ENCODE data around the gene SDK2.

Gene SDK2

DNA sequence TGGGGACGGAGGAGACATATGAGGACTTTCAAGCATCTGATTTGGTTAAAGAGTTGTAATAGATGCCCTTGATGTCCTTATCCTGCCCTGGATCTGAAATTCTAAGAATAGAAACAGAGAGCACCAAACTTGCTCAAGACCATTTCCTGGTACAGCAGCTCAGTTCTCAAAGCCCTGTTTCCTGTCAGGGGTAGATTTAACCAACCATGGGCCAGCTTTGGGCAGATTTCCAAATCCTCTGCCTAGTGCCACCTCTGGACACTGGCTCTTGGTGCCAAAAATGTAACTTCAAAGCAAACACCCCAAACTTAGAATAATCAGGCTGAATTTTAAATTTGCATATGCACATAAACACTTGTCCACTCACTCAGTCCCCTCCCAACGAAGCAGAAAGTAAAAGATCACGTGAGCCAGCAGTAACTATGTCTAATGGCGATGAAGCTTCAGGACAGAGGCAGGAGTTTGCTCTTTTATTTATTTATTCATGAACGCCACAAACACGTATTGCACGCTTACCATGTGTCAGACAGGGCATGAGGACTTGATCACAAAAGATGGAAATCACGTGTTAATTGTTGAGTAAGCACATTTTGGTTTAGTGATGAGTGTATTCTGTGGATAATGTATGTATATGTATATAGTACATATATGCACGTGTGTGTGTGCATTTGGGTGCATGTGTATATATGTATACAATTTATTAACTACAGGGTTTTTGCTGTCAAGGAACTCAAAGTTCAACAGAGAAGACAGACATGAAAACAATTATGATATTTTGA is 23.1 kb upstream of the SDK2 start:
- TF ChIP-seq, protein P1, sequence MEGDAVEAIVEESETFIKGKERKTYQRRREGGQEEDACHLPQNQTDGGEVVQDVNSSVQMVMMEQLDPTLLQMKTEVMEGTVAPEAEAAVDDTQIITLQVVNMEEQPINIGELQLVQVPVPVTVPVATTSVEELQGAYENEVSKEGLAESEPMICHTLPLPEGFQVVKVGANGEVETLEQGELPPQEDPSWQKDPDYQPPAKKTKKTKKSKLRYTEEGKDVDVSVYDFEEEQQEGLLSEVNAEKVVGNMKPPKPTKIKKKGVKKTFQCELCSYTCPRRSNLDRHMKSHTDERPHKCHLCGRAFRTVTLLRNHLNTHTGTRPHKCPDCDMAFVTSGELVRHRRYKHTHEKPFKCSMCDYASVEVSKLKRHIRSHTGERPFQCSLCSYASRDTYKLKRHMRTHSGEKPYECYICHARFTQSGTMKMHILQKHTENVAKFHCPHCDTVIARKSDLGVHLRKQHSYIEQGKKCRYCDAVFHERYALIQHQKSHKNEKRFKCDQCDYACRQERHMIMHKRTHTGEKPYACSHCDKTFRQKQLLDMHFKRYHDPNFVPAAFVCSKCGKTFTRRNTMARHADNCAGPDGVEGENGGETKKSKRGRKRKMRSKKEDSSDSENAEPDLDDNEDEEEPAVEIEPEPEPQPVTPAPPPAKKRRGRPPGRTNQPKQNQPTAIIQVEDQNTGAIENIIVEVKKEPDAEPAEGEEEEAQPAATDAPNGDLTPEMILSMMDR (conservative IDR thresholded peaks at IDR 0.05; ENCODE audit: low read depth, low read length): no peak
- DNase-seq (ENCODE audit: low read depth): no peak
- no peak overlapping the region for H3K4me3 ChIP-seq (ENCODE audit: low read depth, low read length)

DNA sequence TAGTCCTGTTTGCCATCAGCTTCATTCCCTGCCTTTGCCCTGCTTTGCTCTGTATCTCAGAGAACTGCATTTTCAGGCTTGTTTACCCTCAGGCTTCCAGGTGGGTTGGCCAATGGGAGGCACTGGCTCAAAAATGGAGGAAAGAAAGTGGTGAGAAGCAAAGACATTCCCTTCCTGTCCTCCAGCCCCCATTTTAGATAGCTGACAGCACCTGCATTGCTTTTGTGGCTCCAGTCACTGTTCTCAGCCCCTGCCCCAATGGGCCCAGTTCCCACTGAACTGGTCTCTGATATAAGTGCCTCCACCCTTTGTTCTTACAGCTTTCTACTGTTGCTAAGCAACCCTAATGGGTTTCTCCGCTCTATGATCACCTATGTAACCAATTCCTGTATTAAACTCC is 19.4 kb upstream of the SDK2 start:
- TF ChIP-seq, protein P1 (conservative IDR thresholded peaks at IDR 0.05; ENCODE audit: low read depth, low read length): no peak
- DNase-seq (ENCODE audit: low read depth): no peak
- H3K4me3 ChIP-seq (ENCODE audit: low read depth, low read length): no peak overlapping the region

DNA sequence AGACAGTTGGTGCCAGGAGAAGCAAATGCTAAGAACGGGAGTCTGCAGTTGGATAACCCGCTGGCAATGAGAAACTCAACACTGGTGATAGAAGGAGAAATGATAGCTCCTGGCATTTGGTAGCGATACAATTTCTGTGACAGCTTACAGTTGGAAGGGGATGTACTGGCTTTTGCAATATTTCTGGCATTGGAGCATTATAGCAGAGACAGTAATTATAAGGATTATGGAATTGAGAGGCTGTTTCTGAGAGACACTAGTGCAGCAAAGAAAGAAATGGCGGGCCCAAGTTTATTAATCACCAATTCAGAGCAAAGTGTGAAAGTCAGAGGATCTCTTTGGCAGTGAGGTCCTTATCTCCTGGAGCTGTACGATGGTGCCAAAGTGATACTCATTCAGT is 16.1 kb upstream of the SDK2 start:
- no peak for DNase-seq (ENCODE audit: low read depth)
- TF ChIP-seq, protein P1 (conservative IDR thresholded peaks at IDR 0.05; ENCODE audit: low read depth, low read length): no peak

DNA sequence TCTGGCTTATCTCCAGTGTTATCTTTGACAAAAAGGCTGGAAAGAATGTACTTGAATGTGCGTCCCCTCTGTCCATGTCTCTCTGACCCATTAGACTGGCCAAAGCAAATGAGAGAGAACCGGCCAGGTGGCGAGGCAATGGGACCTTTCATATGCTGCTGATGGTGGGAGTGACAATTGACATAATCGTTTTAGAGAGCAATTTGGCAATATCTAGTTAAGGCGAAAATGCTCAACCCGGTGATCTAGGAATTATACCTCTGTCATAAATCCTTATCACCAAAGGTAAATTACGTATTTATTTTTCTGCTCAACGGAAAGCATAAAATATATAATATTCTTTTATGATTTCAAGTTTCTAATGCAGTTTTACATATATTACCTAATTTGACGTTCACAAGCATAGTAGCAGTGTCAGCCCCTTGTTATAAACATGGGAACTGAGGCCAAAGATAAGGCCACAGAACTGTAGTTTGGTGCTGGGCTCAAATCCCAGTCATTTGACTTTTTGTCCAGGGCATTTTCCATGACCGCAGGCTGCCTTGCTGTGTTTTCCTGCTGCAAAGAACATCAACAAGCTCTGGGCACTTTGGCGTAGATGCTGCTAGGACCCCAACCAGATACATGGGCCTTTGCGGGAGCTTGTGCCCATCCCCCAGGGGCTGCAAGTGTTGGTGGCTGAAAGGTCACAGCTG is 14.7 kb upstream of the SDK2 start:
- no peak overlapping the region for H3K4me3 ChIP-seq (ENCODE audit: low read depth, low read length)
- TF ChIP-seq, protein P1 (conservative IDR thresholded peaks at IDR 0.05; ENCODE audit: low read depth, low read length): no peak
- no peak for DNase-seq (ENCODE audit: low read depth)

More for the DNA sequence above, 16.1 kb upstream of the SDK2 start:
- no peak overlapping the region for H3K4me3 ChIP-seq (ENCODE audit: low read depth, low read length)

DNA sequence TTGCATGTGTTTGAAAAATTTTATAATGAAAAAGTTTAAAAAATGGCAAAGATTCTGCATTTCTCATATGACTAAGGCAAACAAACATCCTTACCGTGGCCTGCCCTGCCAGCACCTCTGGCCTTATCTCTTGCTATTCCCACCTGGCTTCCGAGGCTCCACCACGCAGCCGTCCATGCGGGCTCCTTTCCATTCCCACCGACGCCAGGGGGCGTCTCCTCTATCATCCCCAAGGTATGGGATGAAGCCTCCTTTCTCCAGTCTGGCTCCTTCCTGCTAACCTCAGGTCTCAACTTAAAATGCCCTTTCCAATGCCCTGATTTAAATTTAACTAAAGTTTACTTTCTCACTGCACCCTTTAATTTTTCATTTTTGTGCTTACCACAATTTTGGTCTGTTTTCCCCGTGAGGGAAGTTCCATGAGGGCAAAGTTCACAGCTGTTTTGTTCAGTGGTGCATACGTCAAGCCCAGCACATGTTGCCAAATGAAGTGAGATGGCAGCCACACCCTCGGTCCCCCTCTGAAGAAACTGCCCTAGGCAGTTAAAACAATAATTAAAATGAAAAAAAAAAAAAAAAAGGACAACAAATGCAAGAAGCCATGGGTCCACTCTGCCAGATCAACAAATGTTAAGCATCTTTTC is 13.3 kb upstream of the SDK2 start:
- DNase-seq (ENCODE audit: low read depth): peak; percentile 29

DNA sequence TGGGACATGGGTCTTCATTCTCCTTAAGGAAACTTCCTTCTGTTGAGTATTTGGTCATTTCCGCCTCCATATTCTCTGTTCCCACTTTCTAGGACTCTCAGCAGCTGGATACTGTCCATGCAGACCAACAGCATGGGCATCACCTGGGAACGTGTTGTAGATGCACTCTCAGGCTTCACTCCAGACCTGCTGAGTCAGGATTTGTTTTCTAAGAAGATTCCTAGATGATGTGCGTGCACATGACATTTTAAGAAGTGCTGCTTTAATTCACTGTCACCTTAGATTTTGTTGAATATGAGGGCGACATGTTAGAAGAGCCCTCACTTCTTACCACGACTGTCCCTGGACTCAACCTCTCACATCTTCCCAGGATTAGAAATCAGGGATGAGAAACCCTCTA is 10.0 kb upstream of the SDK2 start:
- no peak overlapping the region for H3K4me3 ChIP-seq (ENCODE audit: low read depth, low read length)
- TF ChIP-seq, protein P1 (conservative IDR thresholded peaks at IDR 0.05; ENCODE audit: low read depth, low read length): no peak
- DNase-seq (ENCODE audit: low read depth): no peak

More for the DNA sequence above, 13.3 kb upstream of the SDK2 start:
- TF ChIP-seq, protein P1 (conservative IDR thresholded peaks at IDR 0.05; ENCODE audit: low read depth, low read length): peak; percentile 65
- H3K4me3 ChIP-seq (ENCODE audit: low read depth, low read length): no peak overlapping the region
